GM18517 (cell line): ENCODE data around the gene HOMER1.
A peak's percentile ranks its signal among the peaks of the same experiment; 100 is the strongest.
"Not testable (repeated sequence)": the region's sequence is repeated elsewhere in the genome, so short reads cannot be mapped to it uniquely, and the experiment has no call there.

Experiments
- ATAC-seq: cut with Tn5 transposase; IDR thresholded peaks from one replicate; pipeline ENCODE4 v1.9.1; 2021; ENCODE audit warnings: mild to moderate bottlenecking, moderate library complexity; ENCODE audit not compliant: unreplicated experiment

Gene HOMER1

GRCh38 chr5:79423296-79423695, 90.6 kb downstream of the HOMER1 start:
- no peak for ATAC-seq

- no peak for ATAC-seq
These were observed 93.7 kb downstream of the HOMER1 start for GRCh38 chr5:79420248-79420647.

- no peak for ATAC-seq
These were observed 95.7 kb downstream of the HOMER1 start for GRCh38 chr5:79418276-79418675.

- no peak for ATAC-seq
These were observed 96.4 kb downstream of the HOMER1 start for GRCh38 chr5:79417495-79417894.

- peak; percentile 93 for ATAC-seq
These were observed 97.4 kb downstream of the HOMER1 start for GRCh38 chr5:79416499-79416898.

GRCh38 chr5:79413112-79413511, 100.8 kb downstream of the HOMER1 start:
- no peak for ATAC-seq

- ATAC-seq, result no peak
These were observed 105.9 kb downstream of the HOMER1 start for GRCh38 chr5:79408028-79408427.

GRCh38 chr5:79407591-79407990, 106.3 kb downstream of the HOMER1 start:
- no peak for ATAC-seq

GRCh38 chr5:79401216-79401615, 112.7 kb downstream of the HOMER1 start:
- no peak for ATAC-seq

- ATAC-seq, result no peak
These were observed 114.9 kb downstream of the HOMER1 start for GRCh38 chr5:79399046-79399445.

- ATAC-seq, result no peak
These were observed 116.9 kb downstream of the HOMER1 start for GRCh38 chr5:79397080-79397479.

GRCh38 chr5:79396265-79396664, 117.7 kb downstream of the HOMER1 start:
- ATAC-seq, result no peak

- no peak for ATAC-seq
These were observed 118.6 kb downstream of the HOMER1 start for GRCh38 chr5:79395296-79395695.

GRCh38 chr5:79392776-79393175, 121.2 kb downstream of the HOMER1 start:
- no peak for ATAC-seq

GRCh38 chr5:79386679-79387078, 127.3 kb downstream of the HOMER1 start:
- no peak for ATAC-seq

GRCh38 chr5:79385126-79385525, 128.8 kb downstream of the HOMER1 start:
- ATAC-seq, result not testable (repeated sequence)

GRCh38 chr5:79378510-79379186, 135.3 kb downstream of the HOMER1 start:
- ATAC-seq, result no peak

- no peak for ATAC-seq
These were observed 156.5 kb downstream of the HOMER1 start for GRCh38 chr5:79357398-79357797.

GRCh38 chr5:79349881-79350280, 164.1 kb downstream of the HOMER1 start:
- no peak for ATAC-seq

GRCh38 chr5:79349047-79349446, 164.9 kb downstream of the HOMER1 start:
- no peak for ATAC-seq

- ATAC-seq, result no peak
These were observed 167.5 kb downstream of the HOMER1 start for GRCh38 chr5:79346420-79346824.

- ATAC-seq, result no peak
These were observed 179.9 kb downstream of the HOMER1 start for GRCh38 chr5:79333852-79334557.

GRCh38 chr5:79330071-79330470, 183.9 kb downstream of the HOMER1 start:
- ATAC-seq, result no peak
